H9 (cell line): Measurements from ENCODE around the gene GPR21. TPM values are rescaled to one million over a fixed set of nuclear protein-coding genes. Genes with fewer than 3 reads are reported as not detected.
A peak's percentile ranks its signal among the peaks of the same experiment; 100 is the strongest.

Source experiments
- DNase-seq: peaks from one replicate; pipeline ENCODE4 v3.0.0-alpha.2; 2017
- H2AFZ ChIP-seq: one replicate; pipeline ENCODE4 v1.6.1; 2013; ENCODE audit warnings: mild to moderate bottlenecking, low read length, control low read depth, moderate library complexity
- H2AK5ac ChIP-seq: 2 replicates; pipeline ENCODE4 v1.6.1; 2013; ENCODE audit warnings: low read length, control low read depth, mixed read lengths; ENCODE audit not compliant: insufficient read length
- H2BK120ac ChIP-seq: one replicate; pipeline ENCODE4 v1.6.1; 2013; ENCODE audit warnings: low read depth, mild to moderate bottlenecking, low read length, control low read depth, inconsistent platforms; ENCODE audit not compliant: poor library complexity, severe bottlenecking
- H2BK12ac ChIP-seq: 2 replicates; pipeline ENCODE4 v1.6.1; 2013; ENCODE audit warnings: low read length, control low read depth, mixed read lengths, low read depth; ENCODE audit not compliant: insufficient read length
- H2BK15ac ChIP-seq: 2 replicates; pipeline ENCODE4 v1.6.1; 2013; ENCODE audit warnings: low read depth, low read length, control low read depth
- H2BK20ac ChIP-seq: one replicate; pipeline ENCODE4 v1.6.1; 2013; ENCODE audit warnings: low read depth, mild to moderate bottlenecking, low read length, control low read depth, inconsistent platforms; ENCODE audit not compliant: poor library complexity, severe bottlenecking
- H2BK5ac ChIP-seq: 2 replicates; pipeline ENCODE4 v1.6.1; 2013; ENCODE audit warnings: low read length, control low read depth, mixed read lengths; ENCODE audit not compliant: insufficient read length
- H3K14ac ChIP-seq: 2 replicates; pipeline ENCODE4 v1.6.1; 2013; ENCODE audit warnings: low read length, control low read depth; ENCODE audit not compliant: insufficient read depth
- H3K18ac ChIP-seq: 2 replicates; pipeline ENCODE4 v1.6.1; 2013; ENCODE audit warnings: low read depth, mild to moderate bottlenecking, mixed read lengths, low read length, control low read depth; ENCODE audit not compliant: insufficient read length
- H3K23ac ChIP-seq: 2 replicates; pipeline ENCODE4 v1.6.1; 2013; ENCODE audit warnings: low read length, control low read depth, mixed read lengths, low read depth; ENCODE audit not compliant: insufficient read length
- H3K23me2 ChIP-seq: 2 replicates; pipeline ENCODE4 v1.6.1; 2013; ENCODE audit warnings: low read depth, mild to moderate bottlenecking, mixed read lengths, low read length, control low read depth; ENCODE audit not compliant: insufficient read length, poor library complexity, severe bottlenecking
- H3K27ac ChIP-seq: 2 replicates; pipeline ENCODE4 v1.5.1; 2013; ENCODE audit warnings: low read length, control low read depth, mixed read lengths, low read depth; ENCODE audit not compliant: insufficient read length
- H3K27me3 ChIP-seq: 2 replicates; pipeline ENCODE4 v1.6.1; 2013; ENCODE audit warnings: low read length, control low read depth, inconsistent platforms; ENCODE audit not compliant: insufficient read depth
- H3K4ac ChIP-seq: 2 replicates; pipeline ENCODE4 v1.6.1; 2013; ENCODE audit warnings: low read depth, mild to moderate bottlenecking, control low read depth, inconsistent platforms, low read length, moderate library complexity
- H3K4me1 ChIP-seq: 2 replicates; pipeline ENCODE4 v1.6.1; 2013; ENCODE audit warnings: low read length, control low read depth, inconsistent platforms; ENCODE audit not compliant: insufficient read depth
- H3K4me2 ChIP-seq: 2 replicates; pipeline ENCODE4 v1.6.1; 2013; ENCODE audit warnings: low read length, control low read depth, mixed read lengths; ENCODE audit not compliant: insufficient read length, insufficient read depth
- H3K56ac ChIP-seq: 2 replicates; pipeline ENCODE4 v1.6.1; 2013; ENCODE audit warnings: low read depth, mild to moderate bottlenecking, mixed read lengths, low read length, control low read depth; ENCODE audit not compliant: insufficient read length
- H3K79me1 ChIP-seq: 2 replicates; pipeline ENCODE4 v1.6.1; 2013; ENCODE audit warnings: low read depth, mild to moderate bottlenecking, moderate library complexity, low read length, control low read depth, inconsistent platforms; ENCODE audit not compliant: insufficient read depth, poor library complexity, severe bottlenecking
- H3K79me2 ChIP-seq: 2 replicates; pipeline ENCODE4 v1.6.1; 2013; ENCODE audit warnings: low read length, control low read depth, inconsistent platforms; ENCODE audit not compliant: insufficient read depth
- H3K9ac ChIP-seq: 2 replicates; pipeline ENCODE4 v1.6.1; 2013; ENCODE audit warnings: low read length, control low read depth, mixed read lengths; ENCODE audit not compliant: insufficient read length; ENCODE audit errors: extremely low read depth
- H3K9me3 ChIP-seq: one replicate; pipeline ENCODE4 v1.6.1; 2013; ENCODE audit warnings: low read depth, low read length, inconsistent platforms; ENCODE audit not compliant: control insufficient read depth
- H3T11ph ChIP-seq: one replicate; pipeline ENCODE4 v1.6.1; 2013; ENCODE audit warnings: mild to moderate bottlenecking, low read length, control low read depth, inconsistent platforms
- H4K20me1 ChIP-seq: one replicate; pipeline ENCODE4 v1.6.1; 2013; ENCODE audit not compliant: control insufficient read depth, insufficient read length, insufficient read depth
- H4K5ac ChIP-seq: 2 replicates; pipeline ENCODE4 v1.6.1; 2013; ENCODE audit warnings: low read depth, mild to moderate bottlenecking, mixed read lengths, low read length, control low read depth; ENCODE audit not compliant: insufficient read length
- H4K8ac ChIP-seq: replicated peaks from 2 replicates; pipeline ENCODE4 v1.6.1; 2013; ENCODE audit warnings: low read length, control low read depth, mixed read lengths, low read depth; ENCODE audit not compliant: insufficient read length
- H4K91ac ChIP-seq: 2 replicates; pipeline ENCODE4 v1.6.1; 2013; ENCODE audit warnings: low read depth, mild to moderate bottlenecking, moderate library complexity, mixed read lengths, low read length, control low read depth; ENCODE audit not compliant: insufficient read length
- H3K27ac Mint-ChIP-seq, 3 experiments: 2 replicates in 2 of 3; 3 replicates in 1 of 3; pipeline ENCODE4 v1.8.0; 2020 to 2021; ENCODE audit warnings: mixed read lengths in 3 of 3, mild to moderate bottlenecking in 1 of 3, moderate library complexity in 1 of 3
- H3K27me3 Mint-ChIP-seq: 2 replicates; pipeline ENCODE4 v1.8.0; 2021; ENCODE audit warnings: low read depth, mild to moderate bottlenecking, moderate library complexity, mixed read lengths
- H3K36me3 Mint-ChIP-seq, 3 experiments: 2 replicates in 2 of 3; 3 replicates in 1 of 3; pipeline ENCODE4 v1.8.0; 2020 to 2021; ENCODE audit warnings: low read depth in 3 of 3, mixed read lengths in 3 of 3; ENCODE audit not compliant: insufficient read depth in 1 of 3
- H3K4me1 Mint-ChIP-seq, 2 experiments: 2 replicates each; pipeline ENCODE4 v1.8.0; 2020; ENCODE audit warnings: mixed read lengths in 2 of 2
- H3K4me3 Mint-ChIP-seq, 2 experiments: 2 replicates in 1 of 2; 3 replicates in 1 of 2; pipeline ENCODE4 v1.8.0; 2020 to 2021; ENCODE audit warnings: mild to moderate bottlenecking in 2 of 2, mixed read lengths in 2 of 2, moderate library complexity in 1 of 2
- H3K9me3 Mint-ChIP-seq, 2 experiments: 2 replicates in 1 of 2; 3 replicates in 1 of 2; pipeline ENCODE4 v1.8.0; 2020; ENCODE audit warnings: mild to moderate bottlenecking in 2 of 2, mixed read lengths in 2 of 2, moderate library complexity in 1 of 2
- CTCF ChIP-seq: fragments of 200-600 bp; sonication (generic); conservative IDR thresholded peaks from 3 replicates; pipeline ENCODE4 v1.8.0; 2021; ENCODE audit warnings: antibody characterized with exemption, mild to moderate bottlenecking
- WGBS: extraction: QIAGEN DNeasy Blood & Tissue Kit; methylation state at CpG from one replicate; pipeline ENCODE4 v1.1.7; 2013; ENCODE audit warnings: missing lambda C conversion rate, low lambda C conversion rate, mixed read lengths; ENCODE audit not compliant: insufficient read length; ENCODE audit errors: extremely low coverage; 5-methylcytosine and 5-hydroxymethylcytosine counted together
- total RNA-seq: library from RNA; stranded (reverse); gene quantifications from 2 replicates; pipeline ENCODE4 v1.2.1, GENCODE V29; 2021

The GPR21 gene
- total RNA-seq, 1 experiment from 2014 or later, result 0.87 TPM

DNA sequence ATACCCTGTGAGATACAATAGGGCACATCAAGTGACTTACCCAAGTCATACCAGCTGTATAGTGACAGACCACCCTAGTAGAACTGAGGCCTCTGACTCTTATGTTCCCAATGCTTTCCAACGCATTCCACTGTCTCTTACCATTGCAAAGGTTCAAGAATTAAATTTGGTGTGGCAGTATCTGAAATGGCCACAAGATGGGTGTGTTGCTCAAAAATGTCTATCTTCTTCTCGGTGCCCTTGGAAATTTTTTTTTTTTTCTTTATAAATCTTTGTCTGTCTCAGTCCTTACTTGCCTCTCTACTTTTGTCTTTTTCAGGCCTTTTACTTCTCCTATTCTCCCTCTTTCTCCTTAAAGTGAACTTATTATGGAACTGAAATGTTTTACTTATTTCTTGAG is 48.4 kb downstream of the GPR21 start:
- no CpG with 5 or more reads among the region's 2 CpGs for WGBS
- H4K8ac ChIP-seq, result no peak overlapping the region
- no peak overlapping the region for H3K27ac ChIP-seq
- no peak overlapping the region for H3K4ac ChIP-seq
- no peak overlapping the region for H2BK5ac ChIP-seq
- peak; percentile 72 for TF ChIP-seq CTCF
- H3K4me1 ChIP-seq, result peaks cover 5% of the 10 kb centered on the region; the same call in 1 of the 2 replicates
- no peaks in the 10 kb centered on the region for H3K9me3 ChIP-seq
- Mint-ChIP-seq H3K4me3 (no peak overlapping the region), H3K36me3 (peaks cover 16 to 70% (median 66%) of the 10 kb centered on the region in 3 experiments; a peak in 6 of 7 replicates), H3K4me1 (peaks cover 14 to 17% of the 10 kb centered on the region in 2 experiments), H3K27ac (no peak overlapping the region; a peak in 1 of 7 replicates), H3K27me3 (no peaks in the 10 kb centered on the region), H3K9me3 (no peaks in the 10 kb centered on the region)
- H2AFZ ChIP-seq, result no peak overlapping the region
- H4K5ac ChIP-seq, result no peak overlapping the region
- no peaks in the 10 kb centered on the region for H3K23me2 ChIP-seq
- H3T11ph ChIP-seq, result no peak overlapping the region
- H3K4me2 ChIP-seq, result no peak overlapping the region
- H3K18ac ChIP-seq, result no peak overlapping the region
- H3K23ac ChIP-seq, result no peak overlapping the region
- H3K14ac ChIP-seq, result no peak overlapping the region
- H2BK20ac ChIP-seq, result no peak overlapping the region
- H4K91ac ChIP-seq, result no peak overlapping the region
- no peak overlapping the region for H2BK12ac ChIP-seq
- H3K79me2 ChIP-seq, result no peaks in the 10 kb centered on the region
- H3K79me1 ChIP-seq, result no peaks in the 10 kb centered on the region
- H2BK120ac ChIP-seq, result no peak overlapping the region
- no peak overlapping the region for H3K56ac ChIP-seq
- H2BK15ac ChIP-seq, result no peak overlapping the region
- no peaks in the 10 kb centered on the region for H4K20me1 ChIP-seq
- H2AK5ac ChIP-seq, result no peak overlapping the region
- H3K9ac ChIP-seq, result no peak overlapping the region
- no peak for DNase-seq
- H3K27me3 ChIP-seq, result no peaks in the 10 kb centered on the region
